K562 (cell line): ENCODE results near the gene CNTN5. TPM values are rescaled to one million over a fixed set of nuclear protein-coding genes. Genes with fewer than 3 reads are reported as not detected.

Experiments
- ATAC-seq: fragments of 200-7000 bp; cut with Tn5 transposase; 3 replicates; pipeline ENCODE4 v1.9.1; 2020; ENCODE audit warnings: moderate library complexity
- BruUV-seq: library from RNA; stranded (reverse); fragments of 400-500 nt; replicated peaks from 2 replicates; lab custom pipeline; 2021; lab: Mats Ljungman, UMichigan
- CTCF ChIA-PET: fragments of 300-600 bp; formaldehyde crosslinking; extraction: SDS; loops from one replicate; lab custom pipeline; 2021; ENCODE audit warnings: low intra/inter-chr PET ratio; lab: Yijun Ruan, JAX
- POLR2A ChIA-PET: fragments of 300-600, 350-650 bp; sonication (Branson Sonifier 250); formaldehyde crosslinking; extraction: SDS; loops from one replicate; lab custom pipeline; 2021; ENCODE audit warnings: antibody characterized with exemption, inconsistent platforms; lab: Yijun Ruan, JAX
- DNase-seq, 4 experiments: peaks; one replicate each; pipeline versions ENCODE4 v3.0.0 to v3.0.0-alpha.2; 2011 to 2018; ENCODE audit warnings: low spot score in 3 of 4, mixed read lengths in 3 of 4; ENCODE audit errors: extremely low read depth in 1 of 4
- FAIRE-seq: peaks from 2 replicates; lab custom pipeline; 2011; peaks lifted over from hg19 to GRCh38; lab: Jason Lieb, UNC
- H2AFZ ChIP-seq: 2 replicates; pipeline ENCODE4 v1.6.0; 2011; ENCODE audit warnings: low read depth, low read length, control low read depth, inconsistent platforms
- H3K27ac ChIP-seq: fragments of 200-600 bp; 3 replicates; pipeline ENCODE4 v1.8.0; 2011; ENCODE audit warnings: low read depth, mild to moderate bottlenecking, control low read depth, inconsistent platforms, low read length, moderate library complexity, mixed read lengths; ENCODE audit errors: extremely low read depth
- H3K27me3 ChIP-seq, 2 experiments: fragments of 300-600 bp in 1 of 2; 2 replicates in 1 of 2; 3 replicates in 1 of 2; pipeline versions ENCODE4 v1.6.0 to v1.8.0; 2011; ENCODE audit warnings: inconsistent platforms in 2 of 2, low read length in 2 of 2, mild to moderate bottlenecking in 1 of 2, mixed read lengths in 1 of 2, moderate library complexity in 1 of 2; ENCODE audit not compliant: control insufficient read depth in 2 of 2, insufficient read depth in 2 of 2
- H3K36me3 ChIP-seq: fragments of 300-600 bp; 3 replicates; pipeline ENCODE4 v1.8.0; 2011; ENCODE audit warnings: mild to moderate bottlenecking, low read length, inconsistent platforms; ENCODE audit not compliant: control insufficient read depth, insufficient read depth
- H3K4me1 ChIP-seq, 2 experiments: fragments of 200-600 bp in 1 of 2; replicated peaks in 1 of 2; 2 replicates in 1 of 2; 3 replicates in 1 of 2; pipeline versions ENCODE4 v1.5.1 to v1.8.0; 2011; ENCODE audit warnings: inconsistent platforms in 2 of 2, low read length in 2 of 2, mild to moderate bottlenecking in 1 of 2, mixed read lengths in 1 of 2, moderate library complexity in 1 of 2; ENCODE audit not compliant: control insufficient read depth in 2 of 2, insufficient read depth in 2 of 2
- H3K4me2 ChIP-seq: 2 replicates; pipeline ENCODE4 v1.6.1; 2011; ENCODE audit warnings: low read length, control low read depth, inconsistent platforms, mixed read lengths; ENCODE audit not compliant: insufficient read depth
- H3K4me3 ChIP-seq: fragments of 200-600 bp; sonication (generic), shearing (Covaris generic); 2 replicates; pipeline ENCODE4 v1.5.1; 2016; ENCODE audit warnings: control low read depth, inconsistent platforms
- H3K79me2 ChIP-seq: fragments of 200-600 bp; 3 replicates; pipeline ENCODE4 v1.8.0; 2011; ENCODE audit warnings: low read length, inconsistent platforms; ENCODE audit not compliant: control insufficient read depth, insufficient read depth
- H3K9ac ChIP-seq, 2 experiments: 2 replicates each; pipeline versions ENCODE4 v1.6.0 to v1.6.1; 2011; ENCODE audit warnings: low read depth in 2 of 2, low read length in 2 of 2, control low read depth in 1 of 2, inconsistent platforms in 1 of 2, mild to moderate bottlenecking in 1 of 2, mixed read lengths in 1 of 2; ENCODE audit not compliant: insufficient read depth in 1 of 2
- H3K9me1 ChIP-seq: one replicate; pipeline ENCODE4 v1.6.0; 2011; ENCODE audit warnings: inconsistent platforms, mild to moderate bottlenecking, low read length, moderate library complexity; ENCODE audit not compliant: control insufficient read depth, insufficient read depth
- H3K9me3 ChIP-seq: replicated peaks from 2 replicates; pipeline ENCODE4 v1.5.1; 2011; ENCODE audit warnings: low read depth, low read length, inconsistent platforms; ENCODE audit not compliant: control insufficient read depth, insufficient read depth
- H4K20me1 ChIP-seq: replicated peaks from 2 replicates; pipeline ENCODE4 v1.6.1; 2011; ENCODE audit warnings: low read length, inconsistent platforms, mixed read lengths; ENCODE audit not compliant: control insufficient read depth, insufficient read depth
- EWSR1 ChIP-seq: fragments of 450-650 bp; IDR thresholded peaks from 2 replicates; pipeline ENCODE4 v1.6.1; 2018; ENCODE audit warnings: borderline replicate concordance, mild to moderate bottlenecking, low read depth, moderate library complexity; ENCODE audit not compliant: partially characterized antibody
- MAFG ChIP-seq: fragments of 450-650 bp; conservative IDR thresholded peaks from 2 replicates; pipeline ENCODE4 v1.6.1; 2016; ENCODE audit warnings: missing genetic modification characterization, missing compliant biosample characterization
- MNT ChIP-seq, 2 experiments: fragments of 450-650 bp; conservative IDR thresholded peaks; 2 replicates each; pipeline ENCODE4 v1.6.1; 2017; ENCODE audit warnings: mild to moderate bottlenecking in 2 of 2, moderate library complexity in 2 of 2
- MYC ChIP-seq, 2 experiments: fragments of 250-450 bp in 1 of 2; sonication (Bioruptor Pico) in 1 of 2; IDR thresholded peaks; 2 replicates each; pipeline versions ENCODE4 v1.5.1 to v1.6.1; 2012 to 2021; ENCODE audit warnings: low read depth in 2 of 2, borderline replicate concordance in 1 of 2, improper control_type of control experiment in 1 of 2, low read length in 1 of 2, mild to moderate bottlenecking in 1 of 2, moderate library complexity in 1 of 2
- SRF ChIP-seq, 2 experiments: fragments of 250-450, 450-650 bp in 1 of 2; sonication (Bioruptor Pico) in 1 of 2; sonication (generic) in 1 of 2; formaldehyde crosslinking; IDR thresholded peaks; 2 replicates each; pipeline versions ENCODE4 v1.5.0 to v1.5.1; 2020 to 2022; ENCODE audit warnings: mild to moderate bottlenecking in 1 of 2, missing genetic modification reagents in 1 of 2
- THAP12 ChIP-seq: fragments of 250-450 bp; sonication (Bioruptor Pico); IDR thresholded peaks from 2 replicates; pipeline ENCODE4 v1.9.0; 2021; ENCODE audit warnings: mild to moderate bottlenecking, inconsistent platforms
- TRIM28 ChIP-seq: fragments of 450-650 bp; IDR thresholded peaks from 2 replicates; pipeline ENCODE4 v1.6.1; 2017
- ZBTB12 ChIP-seq: fragments of 250-450 bp; sonication (Bioruptor Pico); IDR thresholded peaks from 2 replicates; pipeline ENCODE4 v1.4.0; 2020
- ZNF316 ChIP-seq: fragments of 450-650 bp; IDR thresholded peaks from 2 replicates; pipeline ENCODE4 v1.6.1; 2016
- in situ Hi-C: fragments of 300-500 bp; cut with MboI; formaldehyde crosslinking; loops from 4 replicates; pipeline ENCODE4 v1.15.0; 2018; ENCODE audit warnings: inconsistent platforms, mixed read lengths
- intact Hi-C: fragments of 100-400 bp; cut with micrococcal nuclease; formaldehyde crosslinking; loops from 2 replicates; pipeline ENCODE4 v1.14.2; 2022
- polyA plus RNA-seq, 8 experiments: library from polyadenylated mRNA; depleted of rRNA in 4 of 8; stranded (reverse) in 5 of 8; unstranded in 3 of 8; fragments of >200 nt; fragmentation: Nextera tagmentation in 2 of 8; fragmentation: Illumina TruSeq in 1 of 8; extraction: Ambion mirVana in 2 of 8; extraction: Trizol in 1 of 8; gene quantifications; 2 replicates each; pipeline versions ENCODE4 v1.2.1 to v1.2.3, GENCODE V29; 2011 to 2014; ENCODE audit warnings: inconsistent platforms in 1 of 8, missing spikeins in 1 of 8
- total RNA-seq, 7 experiments: library from RNA; depleted of rRNA in 6 of 7; stranded (reverse); fragments of >200 nt in 6 of 7; fragmentation: Illumina TruSeq in 2 of 7; extraction: Trizol in 2 of 7; gene quantifications; 2 replicates each; pipeline versions ENCODE4 v1.2.1 to v1.2.3, GENCODE V29; 2011 to 2021; ENCODE audit warnings: low replicate concordance in 1 of 7

Gene CNTN5
- total and polyA plus RNA-seq, 9 of the 15 experiments (the other 6 are each of a cell fraction or from before 2014, with no cell fraction given), result 0.03 TPM; not detected in 8

- TF ChIP-seq SRF (CRISPR knock-in tag; IDR thresholded peaks at IDR 0.05) (no peak), ZBTB12 (CRISPR knock-in tag) (no peak), EWSR1 (no peak), MAFG (tag) (no peak)
These were observed 1132.0 kb downstream of the CNTN5 start (continued) for GRCh38 chr11:100152766-100153165.

- no TSS peak for BruUV-seq
- no peak for DNase-seq
- intact Hi-C loops, result no loop called here
- Histone ChIP-seq H3K9me1 (no peaks in the 10 kb centered on the region), H3K4me3 (no peak overlapping the region), H3K27ac (no peak overlapping the region), H4K20me1 (no peaks in the 10 kb centered on the region), H3K9ac (no peak overlapping the region), H3K4me1 (no peaks in the 10 kb centered on the region), H3K36me3 (no peaks in the 10 kb centered on the region)
- ChIA-PET POLR2A (no interaction called here), CTCF (no interaction called here)
- no peak for ATAC-seq
- no peak for TF ChIP-seq MNT (conservative IDR thresholded peaks at IDR 0.05)
- peak; percentile 5; the same call in 1 of the 2 replicates for TF ChIP-seq ZNF316
- no peak for TF ChIP-seq THAP12
- TF ChIP-seq TRIM28, result no peak
- no peak for TF ChIP-seq MYC (IDR thresholded peaks at IDR 0.05; ENCODE audit: low read depth, low read length)
- TF ChIP-seq MYC (CRISPR knock-in tag; IDR thresholded peaks at IDR 0.05; ENCODE audit: borderline replicate concordance, low read depth), result no peak
- TF ChIP-seq, all 486 proteins: peak for 1
- H3K4me2 ChIP-seq, result no peak overlapping the region
- in situ Hi-C loops, result no loop called here
- H2AFZ ChIP-seq, result no peak overlapping the region
- H3K9me3 ChIP-seq, result 0 out of 2 replicates have a peak, but pooled peaks cover 2% of the 10 kb centered on the region
- no peaks in the 10 kb centered on the region for H3K79me2 ChIP-seq
- FAIRE-seq, result no peak
- H3K27me3 ChIP-seq, result no peaks in the 10 kb centered on the region
These were observed 1142.7 kb downstream of the CNTN5 start for GRCh38 chr11:100163471-100163870.
